Fibroblast of skin of abdomen (primary cell): Measurements from ENCODE around the gene UROS.

Experiments
- DNase-seq: peaks from one replicate; pipeline ENCODE4 v3.0.0-alpha.2; 2013

UROS gene

GRCh38 chr10:125785791-125786190 is 37.3 kb downstream of the UROS start:
- no peak for DNase-seq

GRCh38 chr10:125783957-125784356 is 39.1 kb downstream of the UROS start:
- peak; percentile 5 for DNase-seq

GRCh38 chr10:125783408-125783807 is 39.6 kb downstream of the UROS start:
- DNase-seq = no peak

- DNase-seq = peak; percentile 26
Observed at GRCh38 chr10:125782616-125783015, 40.4 kb downstream of the UROS start.

DNA sequence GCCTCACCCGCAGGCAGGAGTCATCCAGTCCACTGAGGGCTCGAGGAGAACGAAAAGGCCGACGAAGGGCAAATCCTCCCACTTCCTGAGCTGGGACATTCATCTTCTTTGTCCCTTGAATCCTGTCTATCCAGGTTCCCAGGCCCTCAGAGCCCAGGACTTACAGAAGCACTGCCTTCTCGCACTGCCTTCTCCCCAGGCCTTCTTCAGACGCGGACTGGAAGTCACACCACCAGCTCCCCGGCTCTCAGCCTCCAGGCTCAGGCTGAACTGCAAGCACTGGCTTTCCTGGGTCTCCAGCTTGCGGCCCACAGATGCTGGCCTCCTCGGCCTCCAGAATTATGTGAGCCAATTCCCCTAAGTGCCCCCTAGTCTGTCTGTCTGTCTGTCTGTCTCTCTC is 41.0 kb downstream of the UROS start:
- no peak for DNase-seq

GRCh38 chr10:125781374-125781773 is 41.7 kb downstream of the UROS start:
- no peak for DNase-seq

DNA sequence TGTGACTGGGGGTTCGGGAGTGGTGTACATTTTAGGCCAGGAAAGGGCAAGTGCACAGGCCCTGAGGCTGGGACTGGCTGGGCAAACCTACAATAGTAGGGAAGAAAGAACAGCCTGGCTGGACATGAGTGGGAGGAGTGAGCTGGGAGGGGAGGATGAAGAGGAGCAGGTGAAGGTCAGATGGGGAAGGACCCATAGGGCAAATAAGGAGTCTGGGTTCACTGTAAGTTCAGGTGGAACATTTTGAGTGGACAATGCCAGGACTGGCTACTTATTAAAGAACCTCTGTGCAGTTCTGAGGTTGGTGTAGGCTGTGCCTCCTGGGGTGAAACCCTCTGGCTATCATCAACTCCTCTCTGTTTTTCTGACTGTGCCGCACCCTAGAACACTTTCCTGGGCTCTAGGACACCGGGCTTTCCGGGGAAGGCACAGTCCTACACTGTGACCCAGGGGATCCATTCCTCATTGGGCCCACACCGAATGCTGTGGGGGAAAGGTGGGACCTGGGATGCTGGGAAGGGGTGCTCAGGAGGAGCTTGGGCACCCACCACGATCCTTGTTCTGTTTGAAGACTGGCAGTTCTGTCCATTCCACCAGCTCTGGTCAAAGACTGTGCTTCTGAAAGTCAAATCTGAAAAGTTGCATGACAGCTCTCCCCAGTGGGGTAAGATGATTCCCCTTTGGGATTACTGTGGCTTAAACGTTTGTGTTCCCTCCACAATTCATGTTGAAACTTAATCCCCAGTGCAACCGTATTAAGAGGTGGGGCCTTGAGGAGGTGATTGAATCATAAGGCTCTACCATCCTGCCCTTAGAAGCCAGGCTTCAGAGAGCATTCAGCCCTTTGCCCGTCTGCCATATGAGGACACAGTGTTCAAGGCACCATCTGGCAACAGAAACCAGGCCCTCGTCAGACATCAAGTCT is 43.4 kb downstream of the UROS start:
- no peak for DNase-seq

DNA sequence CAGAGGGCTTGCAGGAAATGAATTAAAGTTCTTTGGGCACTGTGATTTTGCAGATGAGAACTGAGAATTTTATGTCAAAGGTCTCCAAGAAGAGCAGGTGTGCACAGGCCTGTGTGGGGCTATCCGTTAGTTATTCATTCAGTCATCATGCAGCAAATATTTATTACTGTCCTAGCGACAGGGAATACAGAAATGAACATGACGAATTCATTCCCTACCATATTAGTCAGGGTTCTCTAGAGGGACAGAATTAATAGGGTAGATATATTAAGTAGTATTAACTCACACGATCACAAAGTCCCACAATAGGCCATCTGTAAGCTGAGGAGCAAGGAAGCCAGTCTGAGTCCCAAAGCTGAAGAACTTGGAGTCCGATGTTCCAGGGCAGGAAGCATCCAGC is 44.5 kb downstream of the UROS start:
- DNase-seq = no peak

DNA sequence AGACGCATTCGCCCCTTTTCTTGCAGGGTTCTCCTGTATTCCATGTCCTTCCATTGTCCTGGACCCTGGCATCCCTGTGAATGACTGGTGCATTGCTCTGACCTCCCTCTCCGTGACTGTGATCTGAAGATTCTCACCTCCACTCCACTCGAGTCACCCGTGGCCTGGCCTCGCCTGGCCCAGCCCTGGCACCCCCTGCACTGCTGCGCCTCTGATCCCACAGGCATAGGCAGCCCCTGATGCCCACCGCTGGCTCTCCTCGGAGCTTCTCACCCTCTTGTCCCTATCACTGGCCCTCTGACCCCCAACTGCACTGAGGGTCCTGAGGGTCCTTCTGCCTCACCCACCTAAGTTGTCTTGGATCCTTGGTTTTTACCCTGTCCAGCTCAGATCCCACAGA is 45.3 kb downstream of the UROS start:
- DNase-seq = no peak

DNA sequence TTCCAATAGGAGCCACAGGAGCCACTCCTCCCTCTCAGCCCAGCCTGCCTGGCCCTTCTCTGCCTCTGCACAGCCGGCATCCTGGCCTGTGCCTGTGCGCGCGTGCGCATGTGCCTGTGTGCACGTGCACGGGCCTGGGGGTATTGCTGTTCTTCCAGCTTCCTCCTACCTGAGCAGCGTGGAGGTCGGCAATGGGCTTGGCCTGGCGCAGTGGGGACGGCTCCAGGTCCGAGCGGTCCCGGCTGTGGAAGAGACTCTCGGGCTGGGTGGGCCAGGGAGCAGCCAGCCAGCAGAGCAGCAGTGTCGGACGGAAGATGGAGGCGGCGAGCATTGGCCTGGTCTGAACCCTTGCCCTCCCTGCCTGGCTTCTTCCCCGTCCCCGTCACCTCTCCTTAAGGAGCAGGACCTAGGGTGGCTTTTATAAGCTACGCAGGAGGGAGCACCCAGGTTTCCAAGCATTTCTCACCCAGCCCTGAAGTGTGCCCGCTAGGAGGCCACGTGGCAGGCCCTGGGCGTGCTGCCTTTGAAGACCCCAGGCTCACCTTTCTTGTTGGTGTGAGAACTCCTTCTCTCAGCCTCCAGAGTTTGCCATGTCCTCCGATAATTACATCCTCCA is 47.5 kb downstream of the UROS start, which contains the start of gene MMP21:
Gene MMP21 (minus strand): TSS at position 331 of the 616 bp plus-strand sequence. CDS start 0 bp downstream, at position 331.
- DNase-seq = no peak

GRCh38 chr10:125774581-125775191 is 48.4 kb downstream of the UROS start:
- DNase-seq = no peak

GRCh38 chr10:125773687-125774543 is 49.1 kb downstream of the UROS start:
- DNase-seq = no peak

DNA sequence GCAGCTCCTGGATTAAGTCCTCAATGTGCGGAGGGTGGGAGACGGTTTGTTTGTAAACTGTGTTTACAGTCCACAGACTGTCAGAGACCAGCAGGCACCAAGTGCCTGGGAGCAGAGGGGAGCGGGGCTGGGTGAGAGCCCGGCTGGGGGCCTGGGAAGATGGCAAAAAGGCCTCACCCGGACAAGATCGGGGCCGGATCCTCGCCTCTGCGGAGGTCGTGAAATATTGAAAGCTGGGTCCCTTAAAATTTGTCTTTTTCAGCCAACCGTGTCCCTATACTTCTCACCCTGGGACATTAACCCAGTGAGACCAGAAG is 50.2 kb downstream of the UROS start:
- no peak for DNase-seq

- DNase-seq = no peak
Observed at GRCh38 chr10:125772112-125772863, 50.8 kb downstream of the UROS start.

- DNase-seq = no peak
Observed at GRCh38 chr10:125770844-125771243, 52.2 kb downstream of the UROS start.

DNA sequence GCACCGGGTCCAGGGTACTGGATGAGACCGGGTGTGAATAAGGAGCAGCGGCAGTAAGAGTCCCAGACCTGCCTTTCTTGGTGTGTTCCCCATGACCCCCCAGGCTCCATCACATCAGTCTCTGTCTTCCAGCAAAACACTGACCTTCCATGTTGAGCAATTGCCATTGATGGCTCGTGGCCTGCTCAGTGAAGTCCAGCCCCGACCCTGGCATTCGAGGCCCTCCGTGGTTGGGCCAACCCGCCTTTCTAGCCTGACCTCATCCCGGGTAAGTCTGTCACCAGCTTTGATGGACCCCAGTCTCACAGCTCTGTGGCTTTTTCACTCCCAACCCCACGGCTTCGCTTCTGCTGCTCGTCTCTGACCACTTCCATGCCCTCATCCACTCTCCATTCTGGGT is 53.9 kb downstream of the UROS start:
- DNase-seq = no peak

DNA sequence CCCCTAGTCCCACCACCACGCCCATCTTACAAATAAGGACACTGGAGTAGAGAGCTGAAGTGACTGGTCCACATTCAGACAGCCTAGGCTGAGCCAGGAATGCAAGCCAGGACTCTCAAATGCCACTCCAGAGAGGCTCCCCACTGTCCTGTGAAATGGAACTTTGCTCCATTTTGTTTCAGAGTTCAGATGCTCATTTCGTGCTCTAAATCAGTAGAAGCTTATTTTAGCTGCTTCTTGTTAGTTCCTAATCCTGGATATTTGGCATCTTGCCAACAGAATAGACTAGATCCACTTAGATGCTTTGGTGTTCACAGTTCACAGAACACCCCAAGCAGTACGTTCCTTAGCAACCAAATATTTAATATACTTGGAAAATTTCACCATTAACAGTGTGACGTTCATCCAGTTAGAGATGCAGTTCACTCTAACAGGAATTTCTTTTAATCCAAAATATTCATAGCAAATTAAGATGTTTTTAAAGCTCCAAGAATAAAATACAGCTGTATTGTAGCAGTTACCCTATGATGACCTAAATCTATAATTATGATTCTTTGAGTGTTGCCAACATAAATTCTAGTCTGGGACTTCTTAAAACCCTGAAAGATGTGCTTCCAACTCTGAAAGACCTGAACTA is 54.7 kb downstream of the UROS start:
- DNase-seq = peak; percentile 13

GRCh38 chr10:125766511-125766910 is 56.5 kb downstream of the UROS start:
- DNase-seq = no peak

GRCh38 chr10:125765835-125766234 is 57.2 kb downstream of the UROS start:
- no peak for DNase-seq

DNA sequence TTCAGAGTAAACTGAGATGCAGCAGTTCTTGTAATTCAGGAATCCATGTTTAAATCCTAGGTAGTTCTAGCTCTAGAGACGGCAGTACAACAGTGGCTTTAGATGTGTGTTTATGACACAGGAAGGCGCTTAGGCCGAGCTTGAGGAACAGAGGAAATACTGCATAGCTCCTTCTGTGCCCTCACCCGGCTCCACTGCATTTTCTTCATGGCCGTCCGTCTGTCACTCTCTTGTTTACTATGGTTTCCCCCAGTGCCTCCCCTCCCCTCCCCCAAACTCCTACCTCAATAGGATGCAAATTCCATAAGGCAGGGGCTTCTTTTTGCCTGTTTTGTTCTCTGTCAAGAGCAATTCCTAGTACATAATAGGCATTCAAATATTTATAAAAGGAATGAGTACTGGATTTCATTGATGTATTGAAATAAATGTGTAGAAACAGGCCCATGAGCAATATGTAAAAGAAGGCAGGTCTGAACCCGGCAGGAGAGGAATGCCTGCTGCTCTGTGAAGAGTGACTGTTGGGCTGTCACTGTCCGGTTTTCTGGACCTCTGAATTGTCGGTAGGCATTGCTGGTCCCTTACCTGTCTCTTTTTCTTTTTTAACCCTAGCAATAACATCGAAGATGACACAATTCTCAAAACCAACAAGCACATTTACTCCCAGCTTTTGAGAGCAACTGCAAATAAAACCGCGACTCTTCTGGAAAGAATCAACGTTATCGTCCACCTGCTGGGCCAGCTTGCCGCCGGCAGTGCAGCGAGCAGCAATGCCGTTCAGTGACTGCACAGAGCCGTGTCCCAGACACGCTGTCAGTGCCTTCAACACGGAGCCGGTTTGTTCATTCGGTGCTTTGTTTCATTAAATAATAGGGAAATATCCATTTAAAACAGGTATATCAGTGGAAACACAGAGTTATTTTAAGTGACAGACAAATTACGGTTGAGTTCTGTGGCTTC is 60.1 kb downstream of the UROS start:
- DNase-seq = no peak
